ENCODE data around the gene FGGY. TPM values are rescaled to one million over a fixed set of nuclear protein-coding genes. Genes with fewer than 3 reads are reported as not detected.

FGGY gene
- total and polyA plus RNA-seq, 11 donors, result 7.2 to 42.9 (median 32.0) TPM

DNA sequence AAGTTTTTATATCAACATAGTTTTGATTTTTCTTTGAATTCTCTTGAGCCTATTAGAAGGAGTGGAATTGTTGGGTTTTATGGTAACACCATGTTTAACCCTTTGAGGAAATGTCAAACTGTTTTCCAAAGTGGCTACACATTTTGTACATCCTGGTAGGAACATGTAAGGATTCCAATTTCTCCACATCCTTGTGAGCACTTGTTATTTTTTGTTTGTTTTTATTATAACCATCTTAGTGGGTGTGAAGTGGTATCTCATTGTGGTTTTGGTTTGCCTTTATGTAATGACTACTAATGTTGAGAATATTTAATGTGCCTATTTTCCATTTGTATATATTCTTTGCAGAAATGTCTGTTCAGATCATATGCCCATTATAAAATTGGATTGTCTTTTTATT is 120.5 kb downstream of the FGGY start:
- intact Hi-C loops (cut with DNase I), result no loop called here
- Histone ChIP-seq H3K4me1 (peaks cover 0 to 19% (median 6%) of the 10 kb centered on the region in 12 donors), H3K9me3 (no peaks in the 10 kb centered on the region), H3K4me3 (no peak overlapping the region), H3K27me3 (no peaks in the 10 kb centered on the region), H3K27ac (no peak overlapping the region), H3K36me3 (no peaks in the 10 kb centered on the region)
- DNase-seq (no peak), ATAC-seq (no peak)
- TF ChIP-seq CTCF (IDR thresholded peaks at IDR 0.05), result no peak
- TF ChIP-seq POLR2A (IDR thresholded peaks at IDR 0.05), result no peak

- 74 to 94% (median 88%) methylated on average over 6 of the region's 6 CpGs for WGBS, 4 donors
- no peak for TF ChIP-seq POLR2A (IDR thresholded peaks at IDR 0.05)
- intact Hi-C loops (cut with DNase I), result no loop called here
- H3K36me3 ChIP-seq, result no peaks in the 10 kb centered on the region
- H3K27me3 ChIP-seq, result no peaks in the 10 kb centered on the region
- DNase-seq, result no peak
- H3K9me3 ChIP-seq, result no peaks in the 10 kb centered on the region
- H3K27ac ChIP-seq, result no peak overlapping the region
- peaks cover 0 to 27% (median 15%) of the 10 kb centered on the region in 12 donors for H3K4me1 ChIP-seq
- no peak for ATAC-seq
- H3K4me3 ChIP-seq, result no peak overlapping the region
Observed at GRCh38 chr1:59418363-59419144, 121.7 kb downstream of the FGGY start.

GRCh38 chr1:59419361-59420140 is 122.7 kb downstream of the FGGY start:
- H3K4me1 ChIP-seq, result peaks cover 0 to 27% (median 15%) of the 10 kb centered on the region in 12 donors
- H3K36me3 ChIP-seq, result no peaks in the 10 kb centered on the region
- H3K27me3 ChIP-seq, result no peaks in the 10 kb centered on the region
- intact Hi-C loops (cut with DNase I), result no loop called here
- H3K4me3 ChIP-seq, result no peak overlapping the region
- DNase-seq (no peak), ATAC-seq (no peak)
- H3K27ac ChIP-seq, result no peak overlapping the region
- no peak for TF ChIP-seq CTCF (IDR thresholded peaks at IDR 0.05)
- TF ChIP-seq POLR2A (IDR thresholded peaks at IDR 0.05), result no peak
- 80 to 88% (median 85%) methylated on average over 6 of the region's 6 CpGs for WGBS, 4 donors
- no peaks in the 10 kb centered on the region for H3K9me3 ChIP-seq

DNA sequence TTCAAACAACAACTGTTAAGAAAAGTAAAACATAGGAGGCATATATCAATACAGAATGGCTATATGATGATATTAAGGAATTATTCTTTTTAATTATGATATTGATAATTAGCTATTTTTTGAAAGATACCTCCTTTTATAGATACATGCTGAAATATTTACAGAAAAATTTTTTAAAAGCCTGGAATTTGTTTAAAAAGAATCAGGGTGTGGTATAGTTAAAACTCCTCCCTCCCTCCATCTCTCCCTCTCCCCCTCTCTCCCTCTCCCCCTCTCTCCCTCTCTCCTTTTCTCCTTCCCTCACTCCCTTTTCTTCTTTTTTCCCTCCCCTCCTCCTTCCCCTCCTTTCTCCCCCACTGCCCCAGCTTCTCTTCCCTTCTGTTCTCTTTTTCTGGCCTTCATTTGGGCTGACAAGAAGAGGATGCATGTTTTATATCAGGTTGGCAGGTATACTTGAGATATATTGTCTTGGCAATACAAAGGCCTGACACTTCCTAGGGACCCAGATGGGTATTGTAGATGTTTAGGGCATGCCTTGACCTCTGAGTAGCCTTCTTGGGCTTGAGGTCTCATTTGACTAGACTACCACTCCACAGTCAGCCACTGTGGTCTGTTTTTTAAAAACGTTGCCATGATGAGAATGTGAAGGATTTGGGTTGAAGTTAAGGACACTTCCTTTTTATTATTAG is 124.5 kb downstream of the FGGY start:
- TF ChIP-seq POLR2A (IDR thresholded peaks at IDR 0.05) (no peak), CTCF (IDR thresholded peaks at IDR 0.05) (no peak)
- 13 to 28% (median 24%) methylated on average over 1 of the region's 1 CpG for WGBS, 4 donors
- H3K36me3 ChIP-seq, result no peaks in the 10 kb centered on the region
- no peak for ATAC-seq
- H3K27me3 ChIP-seq, result no peaks in the 10 kb centered on the region
- H3K9me3 ChIP-seq, result no peaks in the 10 kb centered on the region
- H3K27ac ChIP-seq, result no peak overlapping the region
- H3K4me3 ChIP-seq, result no peak overlapping the region
- no peak for DNase-seq
- H3K4me1 ChIP-seq, result peaks cover 0 to 27% (median 15%) of the 10 kb centered on the region in 12 donors
- intact Hi-C loops (cut with DNase I), result no loop called here
